Adrenal gland (tissue), 5 donors: ENCODE results near the gene MBOAT7.

Experiments
- POLR2A ChIP-seq, 2 donors: fragments of 450-650 bp; IDR thresholded peaks; one replicate each; pipeline ENCODE4 v1.6.1; 2017; ENCODE audit warnings: antibody characterized with exemption in 2 of 2, mild to moderate bottlenecking in 2 of 2, moderate library complexity in 1 of 2
- TF ChIP-seq, protein P1 (sequence below), 6 experiments: fragments of 450-650 bp in 4 of 6; fragments of 200-600 bp in 2 of 6; sonication (generic) in 1 of 6; IDR thresholded peaks; 1 replicate in 5 of 6; 2 replicates in 1 of 6; pipeline versions ENCODE4 v1.5.1 to v1.8.0; 2016 to 2021; ENCODE audit warnings: antibody characterized with exemption in 6 of 6, mild to moderate bottlenecking in 2 of 6, moderate library complexity in 1 of 6
- donor health status: DM: no; HTN: no; CAD: no.

DNA sequence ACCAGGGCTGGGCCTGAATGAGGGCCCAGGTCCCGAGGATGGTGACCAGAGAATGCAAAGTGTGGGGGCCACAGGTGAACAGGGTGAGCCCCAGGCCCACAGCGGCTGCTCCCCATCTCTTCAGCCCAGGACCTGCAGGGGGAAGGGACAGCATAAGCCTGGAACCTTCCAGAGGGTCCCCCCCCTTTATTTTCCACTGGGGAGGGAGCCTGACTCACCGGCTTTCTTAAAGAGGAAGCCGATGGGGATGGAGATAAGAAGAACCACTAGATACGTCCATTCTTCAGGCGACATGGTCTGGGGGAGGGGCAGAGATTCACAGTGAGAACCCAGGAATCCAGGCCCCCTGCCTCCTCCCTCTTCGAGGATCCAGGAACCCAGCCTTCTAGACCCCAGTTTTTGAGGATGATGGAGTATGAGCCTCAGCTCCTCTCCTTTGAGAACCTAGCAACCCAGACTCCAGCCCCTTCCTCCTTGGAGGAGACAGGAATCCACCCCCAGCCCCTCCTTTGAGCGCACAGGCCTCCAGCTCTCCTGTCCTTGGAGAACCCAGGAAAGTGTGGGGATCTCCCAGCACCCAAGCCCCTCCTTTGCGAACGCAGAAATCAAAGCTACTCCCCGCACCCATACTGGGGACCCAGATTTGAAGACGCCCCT is 1.0 kb downstream of the MBOAT7 start:
- TF ChIP-seq, protein P1, sequence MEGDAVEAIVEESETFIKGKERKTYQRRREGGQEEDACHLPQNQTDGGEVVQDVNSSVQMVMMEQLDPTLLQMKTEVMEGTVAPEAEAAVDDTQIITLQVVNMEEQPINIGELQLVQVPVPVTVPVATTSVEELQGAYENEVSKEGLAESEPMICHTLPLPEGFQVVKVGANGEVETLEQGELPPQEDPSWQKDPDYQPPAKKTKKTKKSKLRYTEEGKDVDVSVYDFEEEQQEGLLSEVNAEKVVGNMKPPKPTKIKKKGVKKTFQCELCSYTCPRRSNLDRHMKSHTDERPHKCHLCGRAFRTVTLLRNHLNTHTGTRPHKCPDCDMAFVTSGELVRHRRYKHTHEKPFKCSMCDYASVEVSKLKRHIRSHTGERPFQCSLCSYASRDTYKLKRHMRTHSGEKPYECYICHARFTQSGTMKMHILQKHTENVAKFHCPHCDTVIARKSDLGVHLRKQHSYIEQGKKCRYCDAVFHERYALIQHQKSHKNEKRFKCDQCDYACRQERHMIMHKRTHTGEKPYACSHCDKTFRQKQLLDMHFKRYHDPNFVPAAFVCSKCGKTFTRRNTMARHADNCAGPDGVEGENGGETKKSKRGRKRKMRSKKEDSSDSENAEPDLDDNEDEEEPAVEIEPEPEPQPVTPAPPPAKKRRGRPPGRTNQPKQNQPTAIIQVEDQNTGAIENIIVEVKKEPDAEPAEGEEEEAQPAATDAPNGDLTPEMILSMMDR (IDR thresholded peaks at IDR 0.05), result no peak
- no peak for TF ChIP-seq POLR2A (IDR thresholded peaks at IDR 0.05)
